Mesodermal cell (in vitro differentiated cells): ENCODE data around the gene CELF2.

Experiments
- H3K27ac ChIP-seq: 2 replicates; pipeline ENCODE4 v1.7.0; 2013; ENCODE audit warnings: mild to moderate bottlenecking, low read depth, low read length, moderate library complexity; ENCODE audit not compliant: severe bottlenecking
- H3K36me3 ChIP-seq: 2 replicates; pipeline ENCODE4 v1.7.1; 2013; ENCODE audit warnings: mild to moderate bottlenecking, low read length, moderate library complexity; ENCODE audit not compliant: control insufficient read depth, insufficient read depth
- H3K4me1 ChIP-seq: one replicate; pipeline ENCODE4 v1.7.1; 2013; ENCODE audit warnings: mild to moderate bottlenecking, low read length; ENCODE audit not compliant: insufficient read depth, control insufficient read depth, poor library complexity, severe bottlenecking
- H3K4me3 ChIP-seq: 2 replicates; pipeline ENCODE4 v1.7.0; 2013; ENCODE audit warnings: low read length, control low read depth, mild to moderate bottlenecking; ENCODE audit not compliant: insufficient read depth, poor library complexity, severe bottlenecking; ENCODE audit errors: extremely low read depth
- H3K9me3 ChIP-seq: 2 replicates; pipeline ENCODE4 v1.7.1; 2013; ENCODE audit warnings: mild to moderate bottlenecking, low read length, moderate library complexity; ENCODE audit not compliant: control insufficient read depth
- WGBS, 2 experiments: methylation state at CpG; one replicate each; pipeline ENCODE4 v1.1.5; 2013; ENCODE audit warnings: missing lambda C conversion rate in 2 of 2; ENCODE audit not compliant: insufficient coverage in 2 of 2; 5-methylcytosine and 5-hydroxymethylcytosine counted together

The CELF2 gene

GRCh38 chr10:11164551-11164802, 146.8 kb downstream of the CELF2 start:
- peaks cover 6% of the 10 kb centered on the region for H3K36me3 ChIP-seq
- peak overlapping the region; percentile 50 for H3K27ac ChIP-seq
- H3K9me3 ChIP-seq, result peaks cover 8% of the 10 kb centered on the region
- WGBS, 2 experiments, result 7 to 11% methylated on average over 1 of the region's 1 CpG
- H3K4me1 ChIP-seq, result peaks cover 19% of the 10 kb centered on the region
- H3K4me3 ChIP-seq, result peak overlapping the region; percentile 57

- Histone ChIP-seq H3K27ac (peak overlapping the region; percentile 50), H3K36me3 (peaks cover 6% of the 10 kb centered on the region), H3K4me1 (peaks cover 19% of the 10 kb centered on the region), H3K4me3 (peak overlapping the region; percentile 57), H3K9me3 (peaks cover 8% of the 10 kb centered on the region)
- 3% methylated on average over 33 to 34 of the region's 38 CpGs for WGBS, 2 experiments
Measured at GRCh38 chr10:11164803-11165590, 147.3 kb downstream of the CELF2 start.

- peak overlapping the region; percentile 57 for H3K4me3 ChIP-seq
- 4 to 5% methylated on average over 25 to 26 of the region's 44 CpGs for WGBS, 2 experiments
- H3K36me3 ChIP-seq, result peaks cover 9% of the 10 kb centered on the region
- no peak overlapping the region for H3K27ac ChIP-seq
- peaks cover 8% of the 10 kb centered on the region for H3K9me3 ChIP-seq
- peaks cover 19% of the 10 kb centered on the region for H3K4me1 ChIP-seq
Measured at GRCh38 chr10:11165591-11166543, 148.2 kb downstream of the CELF2 start.

DNA sequence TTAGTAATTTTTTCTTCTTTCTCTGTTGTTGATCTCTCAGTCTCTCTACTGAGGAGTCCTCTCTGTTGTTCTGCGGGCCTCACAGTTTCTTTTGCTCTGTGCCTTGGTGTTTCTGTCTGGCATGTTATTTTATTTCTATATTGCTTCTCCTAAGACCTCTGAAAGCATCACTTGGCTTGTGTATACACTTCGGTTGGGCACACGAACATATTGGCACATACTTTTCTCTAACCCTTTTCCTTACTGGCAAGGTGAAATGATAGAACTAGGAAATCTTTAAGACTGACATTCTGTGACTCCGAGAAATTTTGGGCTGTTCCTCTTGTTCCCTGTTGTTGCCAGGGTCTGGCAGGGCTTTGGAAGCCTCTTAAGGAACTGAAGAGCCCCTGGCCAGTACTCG, 148.9 kb downstream of the CELF2 start:
- Histone ChIP-seq H3K4me3 (peak overlapping the region; percentile 57), H3K27ac (no peak overlapping the region), H3K9me3 (peaks cover 7% of the 10 kb centered on the region), H3K4me1 (peaks cover 22% of the 10 kb centered on the region), H3K36me3 (peaks cover 11% of the 10 kb centered on the region)
- 94 to 100% methylated on average over 2 of the region's 5 CpGs for WGBS, 2 experiments

DNA sequence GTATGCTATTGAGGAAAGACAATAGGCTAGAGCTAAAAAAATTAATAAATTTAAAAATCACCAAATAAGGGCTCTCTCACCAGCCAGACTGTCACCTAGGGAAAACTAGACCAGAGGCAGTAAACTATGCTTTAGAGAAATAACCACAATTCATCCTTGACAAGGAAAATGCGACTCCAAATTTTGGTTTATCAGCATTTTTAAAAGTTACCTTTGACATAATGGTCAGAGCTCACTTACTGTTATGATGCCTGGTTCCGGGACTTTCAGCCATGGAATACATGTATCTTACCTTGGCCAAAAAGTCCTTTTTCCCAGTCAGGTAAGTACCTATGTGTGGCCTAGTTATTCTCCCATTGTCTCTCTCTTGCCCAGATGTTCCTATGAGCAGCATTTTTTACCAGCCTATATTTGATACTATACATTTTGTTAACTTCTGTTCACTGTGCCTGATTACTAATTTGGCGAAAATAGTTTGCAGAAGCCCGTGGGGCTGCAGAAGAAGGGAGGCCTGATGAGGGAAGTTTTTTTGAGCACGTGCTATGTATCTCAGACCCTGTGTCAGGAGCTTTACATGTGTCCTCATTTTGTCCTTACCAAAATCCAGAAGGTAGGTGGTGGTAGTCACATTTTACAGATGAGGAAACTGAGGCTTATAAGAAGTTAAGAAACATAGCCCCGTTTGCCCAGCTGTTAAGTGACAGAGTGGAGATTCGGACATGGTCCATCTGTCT, 149.7 kb downstream of the CELF2 start:
- H3K27ac ChIP-seq, result no peak overlapping the region
- H3K4me3 ChIP-seq, result no peak overlapping the region
- H3K9me3 ChIP-seq, result no peaks in the 10 kb centered on the region
- peaks cover 11% of the 10 kb centered on the region for H3K36me3 ChIP-seq
- H3K4me1 ChIP-seq, result peaks cover 26% of the 10 kb centered on the region
- 94 to 100% methylated on average over 5 to 6 of the region's 7 CpGs for WGBS, 2 experiments

DNA sequence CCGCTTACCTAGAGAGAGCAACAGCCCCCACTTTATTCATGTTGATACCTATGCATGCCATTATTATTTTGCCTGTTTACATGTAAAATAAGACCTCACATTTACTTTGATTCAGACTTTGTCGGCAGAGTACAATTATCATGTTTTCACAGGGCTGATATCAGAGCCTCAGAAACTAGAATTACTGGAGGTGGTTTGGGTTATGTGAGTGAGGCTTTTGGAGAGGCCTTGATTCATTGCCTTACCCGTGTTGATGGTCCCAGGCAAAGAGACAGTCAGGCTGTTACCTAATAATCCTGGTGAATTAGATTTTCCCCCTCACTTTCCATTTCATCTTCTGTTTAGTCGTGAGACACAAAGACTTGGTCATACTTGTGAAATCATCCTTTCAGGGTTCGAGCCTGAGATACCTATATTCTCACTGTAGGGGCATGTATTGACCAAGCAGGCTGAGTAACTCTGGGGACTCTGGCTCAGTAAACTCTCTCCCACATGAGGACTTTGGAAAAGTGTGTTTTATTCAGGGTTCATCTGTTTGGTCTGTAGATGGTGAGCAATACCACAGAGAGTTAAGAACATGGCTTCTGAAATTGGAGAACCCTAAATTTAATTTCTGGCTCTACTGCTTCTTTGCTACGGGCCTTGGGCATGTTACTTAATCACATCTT, 150.9 kb downstream of the CELF2 start:
- WGBS, 2 experiments, result 91 to 92% methylated on average over 2 to 3 of the region's 6 CpGs

GRCh38 chr10:11169976-11170375, 152.3 kb downstream of the CELF2 start:
- Histone ChIP-seq H3K9me3 (no peaks in the 10 kb centered on the region), H3K36me3 (peaks cover 11% of the 10 kb centered on the region), H3K4me3 (no peak overlapping the region), H3K27ac (no peak overlapping the region), H3K4me1 (peaks cover 7% of the 10 kb centered on the region)
- 100% methylated on average over 2 of the region's 2 CpGs for WGBS, 2 experiments

More for the DNA sequence above, 150.9 kb downstream of the CELF2 start:
- H3K9me3 ChIP-seq, result no peaks in the 10 kb centered on the region
- H3K27ac ChIP-seq, result no peak overlapping the region
- peaks cover 16% of the 10 kb centered on the region for H3K4me1 ChIP-seq
- H3K4me3 ChIP-seq, result no peak overlapping the region
- H3K36me3 ChIP-seq, result peaks cover 11% of the 10 kb centered on the region

- Histone ChIP-seq H3K36me3 (peaks cover 16% of the 10 kb centered on the region), H3K27ac (no peak overlapping the region), H3K4me3 (no peak overlapping the region), H3K4me1 (peaks cover 7% of the 10 kb centered on the region), H3K9me3 (no peaks in the 10 kb centered on the region)
- 97 to 98% methylated on average over 4 to 5 of the region's 8 CpGs for WGBS, 2 experiments
Measured at GRCh38 chr10:11170574-11170973, 152.9 kb downstream of the CELF2 start.

- H3K9me3 ChIP-seq, result no peaks in the 10 kb centered on the region
- H3K27ac ChIP-seq, result no peak overlapping the region
- peaks cover 16% of the 10 kb centered on the region for H3K36me3 ChIP-seq
- H3K4me1 ChIP-seq, result peaks cover 7% of the 10 kb centered on the region
- 100% methylated on average over 1 to 5 of the region's 8 CpGs for WGBS, 2 experiments
- H3K4me3 ChIP-seq, result no peak overlapping the region
Measured at GRCh38 chr10:11170993-11171851, 153.6 kb downstream of the CELF2 start.
